IgD-negative memory B cell (primary cell): ENCODE data around the gene CLEC4M. TPM values are rescaled to one million over a fixed set of nuclear protein-coding genes. Genes with fewer than 3 reads are reported as not detected.
A peak's percentile ranks its signal among the peaks of the same experiment; 100 is the strongest.

Experiments used
- H3K27ac Mint-ChIP-seq, 3 donors: one replicate each; pipeline ENCODE4 v1.8.0; 2020 to 2022; ENCODE audit warnings: mild to moderate bottlenecking in 3 of 3, mixed read lengths in 3 of 3, moderate library complexity in 1 of 3
- H3K27me3 Mint-ChIP-seq: one replicate; pipeline ENCODE4 v1.8.0; 2021; ENCODE audit warnings: mixed read lengths
- H3K36me3 Mint-ChIP-seq: one replicate; pipeline ENCODE4 v1.8.0; 2020; ENCODE audit warnings: mild to moderate bottlenecking, mixed read lengths
- H3K4me1 Mint-ChIP-seq, 3 donors: one replicate each; pipeline ENCODE4 v1.8.0; 2020 to 2022; ENCODE audit warnings: mixed read lengths in 3 of 3, mild to moderate bottlenecking in 1 of 3
- H3K4me3 Mint-ChIP-seq, 4 donors: one replicate each; pipeline ENCODE4 v1.8.0; 2020 to 2022; ENCODE audit warnings: mild to moderate bottlenecking in 4 of 4, mixed read lengths in 4 of 4, moderate library complexity in 3 of 4
- H3K9me3 Mint-ChIP-seq, 3 donors: one replicate each; pipeline ENCODE4 v1.8.0; 2020 to 2021; ENCODE audit warnings: mixed read lengths in 3 of 3, mild to moderate bottlenecking in 1 of 3
- polyA plus RNA-seq: library from polyadenylated mRNA; unstranded; fragments of 300-500 nt; fragmentation: Illumina TruSeq; gene quantifications from one replicate; pipeline ENCODE4 v1.2.3, GENCODE V29; 2021

CLEC4M gene
- polyA plus RNA-seq, 1 donor from 2014 or later: not detected

DNA sequence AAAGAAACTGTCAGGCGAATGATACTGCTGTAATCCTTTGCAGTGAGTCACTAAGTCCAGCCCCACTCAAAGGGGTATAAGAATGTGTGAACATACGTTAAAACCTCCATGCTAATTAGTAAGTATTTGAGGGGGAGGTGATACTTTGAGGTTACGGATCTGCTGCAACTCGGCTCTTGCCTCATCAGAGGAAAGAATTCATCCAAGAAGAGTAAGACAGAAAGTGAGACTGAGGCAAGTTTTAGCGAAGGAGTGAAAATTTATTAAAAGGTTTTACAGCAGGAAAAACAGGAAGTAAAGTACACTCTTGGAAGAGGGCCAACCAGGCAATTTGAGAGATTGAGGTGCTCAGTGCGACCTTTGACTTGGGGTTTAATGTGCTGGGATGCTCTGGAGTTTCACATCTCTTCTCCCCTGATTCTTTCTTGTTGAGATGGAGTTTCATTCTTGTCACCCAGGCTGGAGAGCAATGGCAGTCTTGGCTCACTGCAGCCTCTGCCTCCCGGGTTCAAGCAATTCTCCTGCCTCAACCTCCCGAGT is 9.8 kb downstream of the CLEC4M start:
- H3K9me3 Mint-ChIP-seq: no peaks in the 10 kb centered on the region
- H3K4me3 Mint-ChIP-seq: no peak overlapping the region
- H3K27ac Mint-ChIP-seq: no peak overlapping the region
- no peaks in the 10 kb centered on the region for H3K36me3 Mint-ChIP-seq
- peaks cover 11 to 20% (median 13%) of the 10 kb centered on the region in 3 donors for H3K4me1 Mint-ChIP-seq
- H3K27me3 Mint-ChIP-seq: peaks cover 14% of the 10 kb centered on the region

GRCh38 chr19:7773841-7774240 is 10.8 kb downstream of the CLEC4M start:
- Mint-ChIP-seq H3K4me3 (no peak overlapping the region), H3K36me3 (no peaks in the 10 kb centered on the region), H3K4me1 (peaks cover 11 to 20% (median 20%) of the 10 kb centered on the region in 3 donors), H3K9me3 (no peaks in the 10 kb centered on the region), H3K27ac (no peak overlapping the region), H3K27me3 (peaks cover 14% of the 10 kb centered on the region)

DNA sequence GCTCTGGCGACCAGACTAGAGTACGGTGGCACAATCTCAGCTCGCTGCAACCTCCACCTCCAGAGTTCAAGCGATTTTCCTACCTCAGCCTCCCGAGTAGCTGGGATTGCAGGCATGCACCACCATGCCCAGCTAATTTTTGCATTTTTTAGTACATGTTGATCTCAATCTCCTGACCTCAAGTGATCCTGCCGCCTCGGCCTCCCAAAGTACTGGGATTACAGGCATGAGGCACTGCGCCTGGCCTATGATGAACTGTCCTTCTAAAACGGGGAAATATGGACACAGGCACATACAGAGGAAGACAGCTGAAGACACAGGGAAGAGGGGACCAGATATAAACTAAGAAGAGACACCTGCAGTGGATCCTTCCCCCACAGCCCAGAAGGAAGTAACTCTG is 12.7 kb downstream of the CLEC4M start:
- H3K27me3 Mint-ChIP-seq: peaks cover 14% of the 10 kb centered on the region
- peaks cover 11 to 20% (median 20%) of the 10 kb centered on the region in 3 donors for H3K4me1 Mint-ChIP-seq
- H3K9me3 Mint-ChIP-seq: no peaks in the 10 kb centered on the region
- no peak overlapping the region for H3K4me3 Mint-ChIP-seq
- H3K27ac Mint-ChIP-seq: no peak overlapping the region
- H3K36me3 Mint-ChIP-seq: no peaks in the 10 kb centered on the region

- Mint-ChIP-seq H3K4me1 (peaks cover 2 to 10% (median 9%) of the 10 kb centered on the region in 3 donors), H3K4me3 (no peak overlapping the region), H3K36me3 (no peaks in the 10 kb centered on the region), H3K9me3 (no peaks in the 10 kb centered on the region), H3K27ac (no peak overlapping the region), H3K27me3 (peaks cover 13% of the 10 kb centered on the region)
Measured at GRCh38 chr19:7778081-7778480, 15.0 kb downstream of the CLEC4M start.

- H3K9me3 Mint-ChIP-seq: no peaks in the 10 kb centered on the region
- H3K27me3 Mint-ChIP-seq: peaks cover 19% of the 10 kb centered on the region
- no peak overlapping the region for H3K4me3 Mint-ChIP-seq
- H3K27ac Mint-ChIP-seq: no peak overlapping the region
- peaks cover 2 to 9% (median 9%) of the 10 kb centered on the region in 3 donors for H3K4me1 Mint-ChIP-seq
- no peaks in the 10 kb centered on the region for H3K36me3 Mint-ChIP-seq
Measured at GRCh38 chr19:7779631-7780486, 16.8 kb downstream of the CLEC4M start.

DNA sequence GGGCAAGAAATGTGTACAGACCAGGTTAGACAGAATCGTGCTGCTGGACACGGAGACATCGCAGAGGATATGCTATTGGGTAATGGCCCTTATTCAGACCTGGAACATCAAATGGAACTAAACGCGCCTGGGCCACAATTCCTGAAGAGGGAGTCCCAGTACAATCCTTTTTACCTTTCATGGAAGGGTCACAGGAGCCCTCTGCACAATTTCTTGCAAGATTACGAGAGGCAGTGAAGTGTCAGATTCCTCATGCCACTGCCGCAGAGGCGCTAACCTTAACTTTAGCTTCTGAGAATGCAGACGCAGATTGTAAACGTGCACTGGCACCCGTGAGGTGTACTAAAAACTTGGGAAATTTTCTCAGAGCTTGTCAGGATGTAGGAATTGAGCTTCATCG is 18.1 kb downstream of the CLEC4M start:
- Mint-ChIP-seq H3K4me1 (peaks cover 2 to 9% (median 5%) of the 10 kb centered on the region in 3 donors), H3K36me3 (no peaks in the 10 kb centered on the region), H3K9me3 (no peaks in the 10 kb centered on the region), H3K4me3 (no peak overlapping the region), H3K27me3 (peaks cover 16% of the 10 kb centered on the region), H3K27ac (no peak overlapping the region)

DNA sequence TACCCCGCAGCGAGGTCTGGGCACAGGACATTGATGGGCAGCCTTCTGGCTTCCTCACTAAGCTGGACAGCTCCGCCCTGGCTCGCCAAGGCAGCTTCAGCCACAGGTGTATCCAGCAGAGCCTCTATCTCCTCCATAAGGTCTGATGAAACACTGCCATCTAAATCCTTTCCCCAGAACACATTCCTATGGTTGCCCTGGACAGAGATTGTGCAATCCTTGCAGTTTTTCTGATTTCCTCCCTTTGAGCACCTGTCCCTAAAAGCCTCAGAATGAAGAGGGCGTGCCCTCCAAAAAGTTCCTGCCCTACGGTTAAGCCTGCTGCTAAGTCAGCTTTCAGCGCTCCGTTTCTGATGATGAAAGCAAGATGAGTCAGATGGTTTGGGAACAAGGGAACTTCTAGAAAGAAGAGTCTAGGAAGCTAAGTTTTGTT is 21.0 kb downstream of the CLEC4M start:
- peaks cover 24% of the 10 kb centered on the region for H3K27me3 Mint-ChIP-seq
- no peak overlapping the region for H3K4me3 Mint-ChIP-seq
- peaks cover 0 to 2% (median 0%) of the 10 kb centered on the region in 3 donors for H3K4me1 Mint-ChIP-seq
- no peaks in the 10 kb centered on the region for H3K9me3 Mint-ChIP-seq
- no peaks in the 10 kb centered on the region for H3K36me3 Mint-ChIP-seq
- H3K27ac Mint-ChIP-seq: no peak overlapping the region

- Mint-ChIP-seq H3K27me3 (peaks cover 30% of the 10 kb centered on the region), H3K4me3 (no peak overlapping the region), H3K4me1 (peaks cover 0 to 6% (median 3%) of the 10 kb centered on the region in 3 donors), H3K9me3 (no peaks in the 10 kb centered on the region), H3K36me3 (no peaks in the 10 kb centered on the region), H3K27ac (no peak overlapping the region)
Measured at GRCh38 chr19:7784856-7785255, 21.8 kb downstream of the CLEC4M start.

DNA sequence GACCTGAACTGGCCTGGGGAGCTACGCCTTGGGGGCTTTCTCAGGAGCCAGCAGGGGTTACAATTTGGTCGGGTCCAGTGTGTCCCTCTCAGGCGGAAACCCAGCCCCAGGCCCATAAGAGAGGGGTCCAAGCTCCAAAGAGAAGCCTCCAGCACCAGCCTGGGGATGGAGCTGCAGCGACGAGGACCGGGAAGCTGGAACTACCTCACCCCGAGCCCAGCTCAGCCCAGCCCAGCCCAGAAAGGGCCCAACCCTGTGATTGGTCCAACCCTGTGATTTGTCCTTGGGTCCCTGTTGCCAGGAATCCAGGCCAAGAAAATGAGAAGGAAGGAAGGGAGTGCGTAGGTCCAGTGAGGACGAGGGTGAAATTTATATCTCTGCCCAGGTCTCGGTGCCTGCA is 24.1 kb downstream of the CLEC4M start:
- Mint-ChIP-seq H3K27ac (no peak overlapping the region), H3K4me3 (peak overlapping the region in 2 of 4 donors; percentile 20 to 72), H3K36me3 (peaks cover 1% of the 10 kb centered on the region), H3K9me3 (no peaks in the 10 kb centered on the region), H3K27me3 (peaks cover 25% of the 10 kb centered on the region), H3K4me1 (peaks cover 1 to 6% (median 3%) of the 10 kb centered on the region in 3 donors)

DNA sequence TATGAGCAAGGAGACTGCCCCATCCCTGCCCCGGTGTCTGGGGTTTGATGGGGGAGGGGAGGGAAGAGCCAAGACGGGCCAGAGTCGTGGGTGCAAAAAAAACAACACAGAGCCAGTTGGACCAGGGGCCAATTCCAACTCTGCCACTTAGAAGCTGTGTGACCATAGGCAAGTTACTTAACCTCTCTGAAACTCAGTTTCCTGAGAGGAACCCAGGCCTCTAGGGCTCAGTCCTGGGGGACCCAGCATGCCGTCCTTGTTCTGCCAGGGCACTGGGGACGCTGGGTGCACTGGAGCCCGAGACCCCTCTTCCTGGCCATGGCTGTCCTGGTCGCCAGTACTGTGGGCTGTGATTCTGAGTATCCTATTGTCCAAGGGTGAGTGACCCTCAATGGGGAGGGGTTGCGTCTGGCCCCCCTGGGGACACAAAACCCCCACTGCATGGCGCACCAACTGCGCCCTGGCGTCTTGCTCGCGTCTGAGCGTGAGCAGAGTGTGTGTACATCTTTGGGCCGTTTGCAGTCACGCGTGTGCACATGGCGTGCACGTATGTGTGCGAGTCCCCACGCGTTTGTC is 24.6 kb downstream of the CLEC4M start:
- H3K4me3 Mint-ChIP-seq: peak overlapping the region in 2 of 4 donors; percentile 20 to 72
- peak overlapping the region in 1 of 3 donors; percentile 31 for H3K27ac Mint-ChIP-seq
- peaks cover 24% of the 10 kb centered on the region for H3K27me3 Mint-ChIP-seq
- H3K36me3 Mint-ChIP-seq: peaks cover 3% of the 10 kb centered on the region
- peaks cover 3 to 7% (median 4%) of the 10 kb centered on the region in 3 donors for H3K4me1 Mint-ChIP-seq
- peaks cover 0 to under 1% (median 0%) of the 10 kb centered on the region in 3 donors for H3K9me3 Mint-ChIP-seq

DNA sequence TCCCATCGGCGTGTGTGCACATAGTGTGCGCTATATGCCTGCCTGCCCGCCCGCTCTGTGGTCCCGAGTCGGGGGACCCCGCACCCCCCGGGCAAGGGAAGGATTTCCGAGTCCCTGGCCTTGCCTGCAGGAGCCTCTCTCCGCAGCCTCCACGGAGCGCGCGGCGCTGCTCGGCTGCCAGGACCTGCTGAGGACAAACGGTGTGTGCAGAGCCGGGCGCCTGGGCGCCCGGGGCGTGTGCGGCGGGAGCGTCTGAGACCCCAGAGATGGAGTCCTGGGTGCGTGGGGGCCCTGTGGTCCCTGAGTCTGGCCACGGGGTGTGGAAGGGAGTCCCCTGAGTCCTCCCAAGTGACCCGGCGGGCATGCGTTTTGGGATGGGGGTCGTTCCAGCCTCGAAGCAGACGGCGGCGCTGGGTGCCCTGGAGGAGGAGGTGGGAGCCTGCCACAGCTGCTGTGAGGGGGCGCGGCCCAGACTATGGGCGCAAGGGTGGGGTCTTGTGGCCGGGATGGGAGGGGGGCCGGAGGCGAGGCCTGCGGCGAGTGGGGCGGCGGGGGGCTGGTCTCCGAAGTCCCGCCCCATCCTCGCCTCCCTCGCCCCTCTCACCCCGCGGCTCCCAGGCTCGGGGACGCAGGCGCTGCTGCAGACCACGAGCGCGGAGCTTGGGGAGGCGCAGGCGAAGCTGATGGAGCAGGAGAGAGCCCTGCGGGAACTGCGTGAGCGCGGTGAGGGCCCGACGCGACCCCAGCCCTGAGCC is 25.3 kb downstream of the CLEC4M start:
- H3K27me3 Mint-ChIP-seq: peaks cover 19% of the 10 kb centered on the region
- H3K36me3 Mint-ChIP-seq: peaks cover 3% of the 10 kb centered on the region
- H3K4me1 Mint-ChIP-seq: peaks cover 3 to 7% (median 4%) of the 10 kb centered on the region in 3 donors
- H3K4me3 Mint-ChIP-seq: peak overlapping the region in 2 of 4 donors; percentile 16 to 27
- H3K27ac Mint-ChIP-seq: peak overlapping the region in 1 of 3 donors; percentile 62
- H3K9me3 Mint-ChIP-seq: peaks cover 0 to 3% (median 0%) of the 10 kb centered on the region in 3 donors

DNA sequence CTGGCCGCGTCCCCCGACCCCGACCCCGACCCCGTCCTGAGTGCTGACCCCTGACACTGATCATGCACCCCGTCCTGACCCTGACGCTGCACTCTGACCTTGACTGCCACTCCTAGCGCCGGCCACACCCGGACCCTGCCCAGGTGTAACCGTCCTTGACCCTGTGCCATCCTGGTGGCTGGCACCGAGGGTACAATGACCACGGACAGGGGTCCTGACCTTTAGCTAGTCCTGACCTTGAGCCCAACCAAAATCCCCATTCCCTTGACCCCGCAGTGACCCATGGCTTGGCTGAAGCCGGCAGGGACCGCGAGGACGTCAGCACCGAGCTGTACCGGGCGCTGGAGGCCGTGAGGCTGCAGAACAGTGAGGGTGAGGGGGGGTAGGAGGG is 25.9 kb downstream of the CLEC4M start:
- peaks cover 3 to 5% (median 4%) of the 10 kb centered on the region in 3 donors for H3K4me1 Mint-ChIP-seq
- H3K4me3 Mint-ChIP-seq: peak overlapping the region in 3 of 4 donors; percentile 71 to 85 (median 74)
- H3K36me3 Mint-ChIP-seq: peaks cover 3% of the 10 kb centered on the region
- H3K27me3 Mint-ChIP-seq: peaks cover 13% of the 10 kb centered on the region
- H3K27ac Mint-ChIP-seq: peak overlapping the region in 1 of 3 donors; percentile 62
- H3K9me3 Mint-ChIP-seq: peaks cover 0 to 3% (median 0%) of the 10 kb centered on the region in 3 donors

GRCh38 chr19:7789447-7789846 is 26.4 kb downstream of the CLEC4M start:
- Mint-ChIP-seq H3K9me3 (peaks cover 0 to 3% (median 3%) of the 10 kb centered on the region in 3 donors), H3K4me1 (peaks cover 3 to 5% (median 4%) of the 10 kb centered on the region in 3 donors), H3K27me3 (peaks cover 13% of the 10 kb centered on the region), H3K4me3 (peak overlapping the region in 3 of 4 donors; percentile 71 to 85 (median 74)), H3K36me3 (peaks cover 3% of the 10 kb centered on the region), H3K27ac (peak overlapping the region in 1 of 3 donors; percentile 62)

DNA sequence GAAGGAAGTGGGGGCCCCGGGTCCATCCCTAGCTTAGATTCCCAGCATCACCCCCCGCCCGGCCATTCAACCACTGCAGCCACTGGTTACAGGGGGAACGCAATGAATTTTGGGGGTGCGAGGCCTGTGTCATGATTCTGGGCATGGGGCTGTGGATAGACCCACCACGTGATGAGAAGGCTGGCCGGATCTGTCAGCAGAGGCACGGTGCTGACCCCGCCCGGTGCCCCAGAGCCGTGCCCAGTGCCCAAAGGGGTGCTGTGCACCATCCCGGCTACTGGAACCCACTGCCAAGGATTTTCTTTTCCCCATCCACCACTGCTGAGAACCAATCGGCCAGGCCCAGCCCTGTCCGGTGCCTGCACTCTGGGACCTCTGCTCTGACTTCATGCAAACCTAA is 27.4 kb downstream of the CLEC4M start:
- H3K9me3 Mint-ChIP-seq: peaks cover 0 to 3% (median 3%) of the 10 kb centered on the region in 3 donors
- peak overlapping the region in 1 of 4 donors; percentile 55 for H3K4me3 Mint-ChIP-seq
- peaks cover 3% of the 10 kb centered on the region for H3K36me3 Mint-ChIP-seq
- H3K4me1 Mint-ChIP-seq: peaks cover 3 to 5% (median 4%) of the 10 kb centered on the region in 3 donors
- H3K27ac Mint-ChIP-seq: no peak overlapping the region
- peaks cover 13% of the 10 kb centered on the region for H3K27me3 Mint-ChIP-seq
